Neural cell (in vitro differentiated cells): ENCODE measurements around the gene STIM2. TPM values are rescaled to one million over a fixed set of nuclear protein-coding genes. Genes with fewer than 3 reads are reported as not detected.

Experiments used
- H2AFZ ChIP-seq: fragments of 200-600, 300-800 bp; sonication (generic), shearing (Covaris generic); 2 replicates; pipeline ENCODE4 v1.6.0; 2014; ENCODE audit warnings: low read depth, mild to moderate bottlenecking, antibody characterized with exemption, low read length, moderate library complexity
- H3F3A ChIP-seq: fragments of 200-600 bp; shearing (Covaris generic); 2 replicates; pipeline ENCODE4 v1.6.1; 2016; ENCODE audit warnings: mild to moderate bottlenecking, moderate library complexity, mixed read lengths, antibody characterized with exemption, low read length; ENCODE audit not compliant: insufficient read depth, poor library complexity, severe bottlenecking
- H3K27ac ChIP-seq: fragments of 200-600, 300-800 bp; sonication (generic), shearing (Covaris generic); 2 replicates; pipeline ENCODE4 v1.5.1; 2014; ENCODE audit warnings: mild to moderate bottlenecking, low read length, moderate library complexity
- H3K27me3 ChIP-seq: fragments of 300-800, 200-600 bp; sonication (generic), shearing (Covaris generic); 2 replicates; pipeline ENCODE4 v1.6.0; 2014; ENCODE audit warnings: mild to moderate bottlenecking, low read depth, low read length, moderate library complexity; ENCODE audit not compliant: insufficient read depth
- H3K36me3 ChIP-seq: fragments of 300-800, 200-600 bp; sonication (generic), shearing (Covaris generic); 2 replicates; pipeline ENCODE4 v1.5.1; 2014; ENCODE audit warnings: mild to moderate bottlenecking, antibody characterized with exemption, low read length, moderate library complexity; ENCODE audit not compliant: insufficient read depth
- H3K4me2 ChIP-seq: fragments of 300-800, 200-600 bp; sonication (generic), shearing (Covaris generic); 2 replicates; pipeline ENCODE4 v1.6.0; 2014; ENCODE audit warnings: mild to moderate bottlenecking, low read length
- H3K4me3 ChIP-seq: fragments of 300-800, 200-600 bp; sonication (generic), shearing (Covaris generic); 2 replicates; pipeline ENCODE4 v1.5.1; 2014; ENCODE audit warnings: mild to moderate bottlenecking, low read length, moderate library complexity
- H3K79me2 ChIP-seq: fragments of 200-600 bp; shearing (Covaris generic); replicated peaks from 2 replicates; pipeline ENCODE4 v1.6.0; 2014; ENCODE audit warnings: mild to moderate bottlenecking, low read length, moderate library complexity; ENCODE audit not compliant: insufficient read depth
- H3K9ac ChIP-seq: fragments of 300-800, 200-600 bp; sonication (generic), shearing (Covaris generic); 2 replicates; pipeline ENCODE4 v1.6.1; 2016; ENCODE audit warnings: mild to moderate bottlenecking, low read length, mixed read lengths
- H3K9me2 ChIP-seq: fragments of 200-600 bp; shearing (Covaris generic); 2 replicates; pipeline ENCODE4 v1.6.1; 2016; ENCODE audit warnings: mild to moderate bottlenecking, low read length, mixed read lengths; ENCODE audit not compliant: insufficient read depth
- H3K9me3 ChIP-seq: fragments of 200-600, 300-800 bp; sonication (generic), shearing (Covaris generic); 2 replicates; pipeline ENCODE4 v1.6.1; 2016; ENCODE audit warnings: mild to moderate bottlenecking, mixed run types, low read length, moderate library complexity, mixed read lengths
- H4K20me1 ChIP-seq: fragments of 200-600 bp; shearing (Covaris generic); 2 replicates; pipeline ENCODE4 v1.6.1; 2016; ENCODE audit warnings: mild to moderate bottlenecking, mixed run types; ENCODE audit not compliant: insufficient read depth
- EP300 ChIP-seq: fragments of 450-650 bp; conservative IDR thresholded peaks from 2 replicates; pipeline ENCODE4 v1.6.1; 2014; ENCODE audit warnings: antibody characterized with exemption, mild to moderate bottlenecking, moderate library complexity; ENCODE audit not compliant: poor library complexity, severe bottlenecking
- EZH2 ChIP-seq: fragments of 200-600, 300-800 bp; shearing (Covaris generic), sonication (generic); IDR thresholded peaks from 2 replicates; pipeline ENCODE4 v1.6.1; 2014; ENCODE audit warnings: antibody characterized with exemption, low read length, borderline replicate concordance, mild to moderate bottlenecking; ENCODE audit not compliant: insufficient read depth, poor library complexity, severe bottlenecking
- MXI1 ChIP-seq: fragments of 450-650 bp; conservative IDR thresholded peaks from 2 replicates; pipeline ENCODE4 v1.6.1; 2014; ENCODE audit warnings: antibody characterized with exemption, mild to moderate bottlenecking; ENCODE audit not compliant: poor library complexity, severe bottlenecking
- POLR2AphosphoS5 ChIP-seq: IDR thresholded peaks from 2 replicates; pipeline ENCODE4 v1.6.1; 2012
- RAD21 ChIP-seq: fragments of 450-650 bp; conservative IDR thresholded peaks from 2 replicates; pipeline ENCODE4 v1.6.1; 2014; ENCODE audit warnings: antibody characterized with exemption, mild to moderate bottlenecking, moderate library complexity
- SMC3 ChIP-seq: fragments of 450-650 bp; conservative IDR thresholded peaks from 2 replicates; pipeline ENCODE4 v1.6.1; 2014; ENCODE audit warnings: antibody characterized with exemption, mild to moderate bottlenecking, moderate library complexity; ENCODE audit not compliant: poor library complexity
- TAF1 ChIP-seq: IDR thresholded peaks from 2 replicates; pipeline ENCODE4 v1.6.1; 2012; ENCODE audit warnings: low read depth
- polyA plus RNA-seq: library from polyadenylated mRNA; depleted of rRNA; stranded (reverse); fragments of >200 nt; gene quantifications from 2 replicates; pipeline ENCODE4 v1.2.3, GENCODE V29; 2014
- TF ChIP-seq, protein P1 (sequence below): fragments of 450-650 bp; IDR thresholded peaks from 2 replicates; pipeline ENCODE4 v1.5.1; 2014; ENCODE audit warnings: antibody characterized with exemption, mild to moderate bottlenecking, moderate library complexity; ENCODE audit not compliant: poor library complexity, severe bottlenecking
- TF ChIP-seq, protein P2 (sequence below): IDR thresholded peaks from 2 replicates; pipeline ENCODE4 v1.6.1; 2012; ENCODE audit warnings: borderline replicate concordance

STIM2 gene
- polyA plus RNA-seq, 1 donor from 2014 or later: 25.3 TPM

DNA sequence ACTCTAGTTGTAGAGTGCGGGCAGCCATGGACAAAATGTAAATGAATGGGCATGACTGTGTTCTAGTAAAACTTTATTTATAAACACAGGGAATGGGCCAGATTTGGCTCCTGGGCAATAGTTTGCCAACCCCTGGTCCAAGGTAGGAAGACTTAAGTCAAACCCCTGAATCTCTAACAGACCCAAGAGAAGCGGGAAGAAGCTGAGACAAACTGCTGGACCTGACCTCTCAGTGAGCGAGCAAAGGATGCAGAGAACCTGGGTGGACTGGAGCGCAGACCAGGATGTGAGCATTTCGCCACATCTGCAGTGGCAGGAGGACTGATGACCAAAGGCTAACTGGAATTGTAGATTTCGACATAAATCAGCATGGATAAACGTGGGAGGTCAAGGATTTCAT lies 201.6 kb downstream of the STIM2 start:
- no peaks in the 10 kb centered on the region for H3K36me3 ChIP-seq
- no peaks in the 10 kb centered on the region for H3K79me2 ChIP-seq
- H4K20me1 ChIP-seq: no peaks in the 10 kb centered on the region
- H3K9ac ChIP-seq: no peak overlapping the region
- H3K27ac ChIP-seq: no peak overlapping the region
- no peaks in the 10 kb centered on the region for H3K27me3 ChIP-seq
- H3K4me2 ChIP-seq: no peak overlapping the region
- no peaks in the 10 kb centered on the region for H3K9me2 ChIP-seq
- no peak overlapping the region for H3K4me3 ChIP-seq
- no peaks in the 10 kb centered on the region for H3F3A ChIP-seq
- H3K9me3 ChIP-seq: no peaks in the 10 kb centered on the region
- TF ChIP-seq RAD21: no peak
- no peak overlapping the region for H2AFZ ChIP-seq

DNA sequence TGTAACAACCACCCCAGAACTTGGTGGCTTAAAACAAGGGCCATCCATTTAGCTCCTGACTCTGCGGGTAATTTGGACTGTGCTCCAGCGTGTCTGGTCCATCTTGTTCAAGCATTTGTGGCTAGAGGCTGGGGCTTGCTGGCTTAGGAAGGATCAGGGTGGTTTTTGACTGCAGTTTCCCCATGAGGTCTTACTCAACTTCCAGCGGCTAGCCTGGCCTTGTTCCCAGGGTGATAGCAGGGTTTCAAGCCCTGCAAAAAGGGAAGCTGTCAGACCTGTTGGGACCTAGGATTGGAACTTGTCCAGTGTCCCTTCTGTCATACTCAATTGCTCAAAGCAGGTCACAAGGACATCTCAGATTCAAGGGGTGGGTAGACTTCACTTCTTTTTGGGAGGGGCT lies 205.9 kb downstream of the STIM2 start:
- Histone ChIP-seq H3K27ac (no peak overlapping the region), H3K9me2 (no peaks in the 10 kb centered on the region), H3K9me3 (no peaks in the 10 kb centered on the region), H3K27me3 (no peaks in the 10 kb centered on the region), H2AFZ (no peak overlapping the region), H3K36me3 (no peaks in the 10 kb centered on the region), H4K20me1 (no peaks in the 10 kb centered on the region), H3K9ac (no peak overlapping the region), H3K79me2 (no peaks in the 10 kb centered on the region), H3K4me3 (no peak overlapping the region), H3K4me2 (no peak overlapping the region), H3F3A (no peaks in the 10 kb centered on the region)
- TF ChIP-seq MXI1 (no peak), POLR2AphosphoS5 (no peak), SMC3 (no peak), EZH2 (no peak), TAF1 (no peak), RAD21 (no peak), EP300 (no peak)
- TF ChIP-seq, protein P1, sequence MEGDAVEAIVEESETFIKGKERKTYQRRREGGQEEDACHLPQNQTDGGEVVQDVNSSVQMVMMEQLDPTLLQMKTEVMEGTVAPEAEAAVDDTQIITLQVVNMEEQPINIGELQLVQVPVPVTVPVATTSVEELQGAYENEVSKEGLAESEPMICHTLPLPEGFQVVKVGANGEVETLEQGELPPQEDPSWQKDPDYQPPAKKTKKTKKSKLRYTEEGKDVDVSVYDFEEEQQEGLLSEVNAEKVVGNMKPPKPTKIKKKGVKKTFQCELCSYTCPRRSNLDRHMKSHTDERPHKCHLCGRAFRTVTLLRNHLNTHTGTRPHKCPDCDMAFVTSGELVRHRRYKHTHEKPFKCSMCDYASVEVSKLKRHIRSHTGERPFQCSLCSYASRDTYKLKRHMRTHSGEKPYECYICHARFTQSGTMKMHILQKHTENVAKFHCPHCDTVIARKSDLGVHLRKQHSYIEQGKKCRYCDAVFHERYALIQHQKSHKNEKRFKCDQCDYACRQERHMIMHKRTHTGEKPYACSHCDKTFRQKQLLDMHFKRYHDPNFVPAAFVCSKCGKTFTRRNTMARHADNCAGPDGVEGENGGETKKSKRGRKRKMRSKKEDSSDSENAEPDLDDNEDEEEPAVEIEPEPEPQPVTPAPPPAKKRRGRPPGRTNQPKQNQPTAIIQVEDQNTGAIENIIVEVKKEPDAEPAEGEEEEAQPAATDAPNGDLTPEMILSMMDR: no peak
- TF ChIP-seq, protein P2, sequence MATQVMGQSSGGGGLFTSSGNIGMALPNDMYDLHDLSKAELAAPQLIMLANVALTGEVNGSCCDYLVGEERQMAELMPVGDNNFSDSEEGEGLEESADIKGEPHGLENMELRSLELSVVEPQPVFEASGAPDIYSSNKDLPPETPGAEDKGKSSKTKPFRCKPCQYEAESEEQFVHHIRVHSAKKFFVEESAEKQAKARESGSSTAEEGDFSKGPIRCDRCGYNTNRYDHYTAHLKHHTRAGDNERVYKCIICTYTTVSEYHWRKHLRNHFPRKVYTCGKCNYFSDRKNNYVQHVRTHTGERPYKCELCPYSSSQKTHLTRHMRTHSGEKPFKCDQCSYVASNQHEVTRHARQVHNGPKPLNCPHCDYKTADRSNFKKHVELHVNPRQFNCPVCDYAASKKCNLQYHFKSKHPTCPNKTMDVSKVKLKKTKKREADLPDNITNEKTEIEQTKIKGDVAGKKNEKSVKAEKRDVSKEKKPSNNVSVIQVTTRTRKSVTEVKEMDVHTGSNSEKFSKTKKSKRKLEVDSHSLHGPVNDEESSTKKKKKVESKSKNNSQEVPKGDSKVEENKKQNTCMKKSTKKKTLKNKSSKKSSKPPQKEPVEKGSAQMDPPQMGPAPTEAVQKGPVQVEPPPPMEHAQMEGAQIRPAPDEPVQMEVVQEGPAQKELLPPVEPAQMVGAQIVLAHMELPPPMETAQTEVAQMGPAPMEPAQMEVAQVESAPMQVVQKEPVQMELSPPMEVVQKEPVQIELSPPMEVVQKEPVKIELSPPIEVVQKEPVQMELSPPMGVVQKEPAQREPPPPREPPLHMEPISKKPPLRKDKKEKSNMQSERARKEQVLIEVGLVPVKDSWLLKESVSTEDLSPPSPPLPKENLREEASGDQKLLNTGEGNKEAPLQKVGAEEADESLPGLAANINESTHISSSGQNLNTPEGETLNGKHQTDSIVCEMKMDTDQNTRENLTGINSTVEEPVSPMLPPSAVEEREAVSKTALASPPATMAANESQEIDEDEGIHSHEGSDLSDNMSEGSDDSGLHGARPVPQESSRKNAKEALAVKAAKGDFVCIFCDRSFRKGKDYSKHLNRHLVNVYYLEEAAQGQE: no peak
